Breast epithelium (tissue), 4 donors: Measurements from ENCODE around the gene NUAK2. TPM values are rescaled to one million over a fixed set of nuclear protein-coding genes. Genes with fewer than 3 reads are reported as not detected.

Experiments used
- DNase-seq, 2 donors: peaks; one replicate each; pipeline ENCODE4 v3.0.0-alpha.2; 2019; ENCODE audit warnings: low spot score in 2 of 2
- H3K27ac ChIP-seq, 2 donors: fragments of 200-600 bp; sonication (generic) in 1 of 2; one replicate each; pipeline ENCODE4 v1.5.1; 2016 to 2019; ENCODE audit warnings: mild to moderate bottlenecking in 1 of 2
- H3K27me3 ChIP-seq, 2 donors: fragments of 200-600 bp; sonication (generic) in 1 of 2; one replicate each; pipeline versions ENCODE4 v1.5.1 to v1.6.0; 2017 to 2019; ENCODE audit warnings: control low read depth in 1 of 2, mild to moderate bottlenecking in 1 of 2
- H3K36me3 ChIP-seq: fragments of 200-600 bp; one replicate; pipeline ENCODE4 v1.5.1; 2019
- H3K4me1 ChIP-seq, 2 donors: fragments of 200-600 bp; sonication (generic); one replicate each; pipeline ENCODE4 v1.5.1; 2016 to 2019; ENCODE audit warnings: control low read depth in 1 of 2
- H3K4me3 ChIP-seq, 3 donors: fragments of 200-600 bp; sonication (generic); 1 replicate in 2 of 3; 2 replicates in 1 of 3; pipeline ENCODE4 v1.5.1; 2016 to 2019; ENCODE audit warnings: mild to moderate bottlenecking in 3 of 3, moderate library complexity in 2 of 3
- H3K9me3 ChIP-seq, 2 donors: fragments of 200-600 bp; sonication (generic) in 1 of 2; one replicate each; pipeline ENCODE4 v1.5.1; 2016 to 2019; ENCODE audit warnings: control low read depth in 1 of 2
- CTCF ChIP-seq, 3 donors: fragments of 450-650 bp; IDR thresholded peaks; one replicate each; pipeline ENCODE4 v1.5.1; 2016 to 2017; ENCODE audit warnings: antibody characterized with exemption in 3 of 3, mild to moderate bottlenecking in 3 of 3, moderate library complexity in 3 of 3
- POLR2A ChIP-seq: fragments of 450-650 bp; IDR thresholded peaks from one replicate; pipeline ENCODE4 v1.6.1; 2016; ENCODE audit warnings: antibody characterized with exemption, mild to moderate bottlenecking, moderate library complexity
- POLR2AphosphoS5 ChIP-seq, 3 donors: sonication (generic); formaldehyde crosslinking; IDR thresholded peaks; one replicate each; pipeline ENCODE4 v1.6.1; 2017; ENCODE audit warnings: antibody characterized with exemption in 3 of 3
- intact Hi-C: fragments of 100-400 bp; cut with DNase I; formaldehyde crosslinking; loops from one replicate; pipeline ENCODE4 v1.15.1; 2023; ENCODE audit warnings: low total_unique reads
- total RNA-seq, 3 donors: library from RNA; depleted of rRNA; stranded (reverse); fragments of >200 nt; gene quantifications; one replicate each; pipeline ENCODE4 v1.1.0, GENCODE V29; 2016

Gene NUAK2
- total RNA-seq, 3 donors from 2014 or later, result 0.98 to 2.2 (median 1.1) TPM

DNA sequence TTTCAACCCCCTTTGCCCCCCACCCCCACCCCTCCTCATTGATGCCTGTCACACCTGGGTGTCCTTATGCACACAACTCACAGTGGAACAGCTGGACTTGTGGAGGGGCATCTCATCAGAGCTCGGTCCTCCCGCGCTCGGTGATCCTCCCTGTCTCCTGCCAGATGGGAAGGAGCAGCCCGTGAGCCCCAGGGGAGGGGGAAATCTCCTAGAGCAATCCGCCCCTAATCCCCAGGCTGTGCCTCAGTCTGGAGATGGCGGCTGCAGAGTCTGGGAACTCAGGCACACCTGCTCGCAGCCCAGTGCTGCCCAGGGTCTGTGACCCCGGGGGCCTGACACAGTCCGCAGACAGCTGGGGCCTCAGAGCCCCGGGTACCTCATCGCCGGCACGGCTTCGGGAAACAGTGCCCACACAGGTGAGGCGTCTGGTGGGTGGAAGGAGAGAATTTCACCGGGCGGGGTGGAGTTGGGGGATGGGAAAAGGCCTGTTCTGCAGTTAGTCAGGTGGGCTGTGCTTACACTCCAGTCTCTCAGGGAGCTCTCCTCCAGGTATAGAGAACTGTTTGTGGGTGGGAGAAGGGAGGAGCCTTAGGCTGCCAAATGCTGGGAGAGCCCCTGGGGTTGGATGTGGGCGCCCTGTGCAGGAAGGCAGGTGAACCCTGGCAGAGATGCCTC, 64.5 kb downstream of the NUAK2 start:
- Histone ChIP-seq H3K27ac (no peak overlapping the region), H3K4me1 (no peaks in the 10 kb centered on the region), H3K27me3 (no peaks in the 10 kb centered on the region), H3K9me3 (no peaks in the 10 kb centered on the region), H3K36me3 (no peaks in the 10 kb centered on the region), H3K4me3 (no peak overlapping the region)
- TF ChIP-seq CTCF (IDR thresholded peaks at IDR 0.05) (no peak), POLR2A (no peak), POLR2AphosphoS5 (IDR thresholded peaks at IDR 0.05) (no peak)
- intact Hi-C loops, result no loop called here
- no peak for DNase-seq

- peak; percentile 88 to 93 for DNase-seq
- Histone ChIP-seq H3K27ac (no peak overlapping the region), H3K36me3 (no peaks in the 10 kb centered on the region), H3K4me1 (no peaks in the 10 kb centered on the region), H3K27me3 (no peaks in the 10 kb centered on the region), H3K9me3 (no peaks in the 10 kb centered on the region), H3K4me3 (no peak overlapping the region)
- intact Hi-C loops, result no loop called here
- no peak for TF ChIP-seq POLR2A
- TF ChIP-seq CTCF (IDR thresholded peaks at IDR 0.05), result peak; percentile 97 to 99 (median 98)
- TF ChIP-seq POLR2AphosphoS5 (IDR thresholded peaks at IDR 0.05), result peak in 1 of 3 donors; percentile 35
These were observed 65.4 kb downstream of the NUAK2 start for GRCh38 chr1:205255941-205256780.

Other genes with a start within 250 kb of the NUAK2 start
- 1 to 10 TPM; 2.5 to 3.2 (median 2.6) TPM for gene TMEM81, start 237.3 kb downstream of the NUAK2 start, total RNA-seq
- 10 to 100 TPM; 15.7 to 25.5 (median 15.8) TPM for gene RBBP5, start 199.8 kb downstream of the NUAK2 start, total RNA-seq
- 10 to 100 TPM; 10.2 to 19.3 (median 12.5) TPM for gene DSTYK, start 110.0 kb downstream of the NUAK2 start, total RNA-seq
- 1 to 10 TPM; 1.1 to 2.2 (median 2.0) TPM for gene TMCC2, start 93.8 kb downstream of the NUAK2 start, total RNA-seq
- gene KLHDC8A, start 35.2 kb upstream of the NUAK2 start, total RNA-seq, result not detected
- 1 to 10 TPM in 1 of 3 donors, not detected in 2; 6.1 TPM for gene LEMD1, start 100.3 kb upstream of the NUAK2 start, total RNA-seq
- 1 to 10 TPM in 1 of 3 donors, under 1 TPM in 1, not detected in 1; 0.66 to 1.5 TPM for gene BLACAT1, start 134.3 kb upstream of the NUAK2 start, total RNA-seq
- gene CDK18, start 182.9 kb upstream of the NUAK2 start, total RNA-seq, result 10 to 100 TPM in 1 of 3 donors, 1 to 10 TPM in 2; 1.4 to 12.3 (median 9.2) TPM